Effector CD8-positive, alpha-beta T cell (primary cell): ENCODE measurements around the gene MYRFL.
"Not testable (repeated sequence)": the region's sequence is repeated elsewhere in the genome, so short reads cannot be mapped to it uniquely, and the experiment has no call there.

Experiments
- DNase-seq: peaks from one replicate; lab custom pipeline; 2025; lab: John Stamatoyannopoulos, UW
- total RNA-seq, 4 experiments: gene quantifications; one replicate each; lab custom pipeline; 2026; lab: John Stamatoyannopoulos, UW

MYRFL gene
- 0 to 0.49 (median 0) reads per million in 4 experiments for total RNA-seq

GRCh38 chr12:69824966-69825560, at the start of gene MYRFL:
MYRFL (plus strand) TSS chr12:69825227; CDS start chr12:69825518, 291 bp downstream.
- no peak for DNase-seq

- DNase-seq: no peak
Observed at GRCh38 chr12:69779928-69780327, 45.1 kb upstream of the MYRFL start.

GRCh38 chr12:69783365-69783764, 41.7 kb upstream of the MYRFL start:
- DNase-seq: no peak

- no peak for DNase-seq
Observed at GRCh38 chr12:69789351-69789750, 35.7 kb upstream of the MYRFL start.

- DNase-seq: no peak
Observed at GRCh38 chr12:69792533-69792932, 32.5 kb upstream of the MYRFL start.

- not testable (repeated sequence) for DNase-seq
Observed at GRCh38 chr12:69807101-69807897, 17.7 kb upstream of the MYRFL start.

- DNase-seq: no peak
Observed at GRCh38 chr12:69810870-69811498, 14.0 kb upstream of the MYRFL start.

- DNase-seq: no peak
Observed at GRCh38 chr12:69816082-69816481, 8.9 kb upstream of the MYRFL start.

- DNase-seq: no peak
Observed at GRCh38 chr12:69821032-69821455, 4.0 kb upstream of the MYRFL start.

GRCh38 chr12:69821456-69822159, 3.4 kb upstream of the MYRFL start:
- no peak for DNase-seq

- no peak for DNase-seq
Observed at GRCh38 chr12:69822201-69822860, 2.7 kb upstream of the MYRFL start.

GRCh38 chr12:69824028-69824427, 999 bp upstream of the MYRFL start:
- DNase-seq: no peak

- no peak for DNase-seq
Observed at GRCh38 chr12:69828897-69829296, 3.9 kb downstream of the MYRFL start.

- no peak for DNase-seq
Observed at GRCh38 chr12:69833696-69834095, 8.7 kb downstream of the MYRFL start.

GRCh38 chr12:69834147-69834546, 9.1 kb downstream of the MYRFL start:
- DNase-seq: no peak

GRCh38 chr12:69834576-69834975, 9.5 kb downstream of the MYRFL start:
- no peak for DNase-seq

- DNase-seq: no peak
Observed at GRCh38 chr12:69835081-69835480, 10.1 kb downstream of the MYRFL start.

- no peak for DNase-seq
Observed at GRCh38 chr12:69836015-69836414, 11.0 kb downstream of the MYRFL start.

GRCh38 chr12:69837191-69837590, 12.2 kb downstream of the MYRFL start:
- no peak for DNase-seq

GRCh38 chr12:69837657-69838415, 12.8 kb downstream of the MYRFL start:
- DNase-seq: no peak

- no peak for DNase-seq
Observed at GRCh38 chr12:69840727-69841126, 15.7 kb downstream of the MYRFL start.
